NCI-H1436 (cell line): ENCODE measurements around the gene HTD2.

ENCODE experiments used
- DNase-seq: peaks from one replicate; lab custom pipeline; 2025; lab: John Stamatoyannopoulos, UW

The HTD2 gene

GRCh38 chr3:58358808-58359207 lies 52.5 kb downstream of the HTD2 start:
- DNase-seq = no peak

DNA sequence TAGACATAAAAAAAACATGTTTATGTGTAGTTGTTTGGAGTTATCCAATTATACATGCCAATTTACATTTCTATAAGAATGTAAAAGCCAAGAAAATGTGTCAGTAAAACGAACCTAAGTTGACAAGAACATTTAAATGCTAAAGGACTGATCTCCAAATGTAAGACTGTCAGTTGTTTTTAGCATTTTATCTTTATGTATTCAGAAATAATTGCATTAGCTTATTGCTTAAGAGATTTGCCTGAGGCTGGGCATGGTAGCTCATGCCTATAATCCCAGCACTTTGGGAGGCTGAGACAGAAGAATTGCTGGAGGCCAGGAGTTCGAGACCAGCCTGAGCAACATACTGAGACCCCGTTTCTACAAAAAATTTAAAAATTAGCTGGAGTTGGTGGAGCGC lies 53.3 kb downstream of the HTD2 start:
- DNase-seq = no peak

GRCh38 chr3:58361866-58362265 lies 55.5 kb downstream of the HTD2 start:
- DNase-seq = no peak

DNA sequence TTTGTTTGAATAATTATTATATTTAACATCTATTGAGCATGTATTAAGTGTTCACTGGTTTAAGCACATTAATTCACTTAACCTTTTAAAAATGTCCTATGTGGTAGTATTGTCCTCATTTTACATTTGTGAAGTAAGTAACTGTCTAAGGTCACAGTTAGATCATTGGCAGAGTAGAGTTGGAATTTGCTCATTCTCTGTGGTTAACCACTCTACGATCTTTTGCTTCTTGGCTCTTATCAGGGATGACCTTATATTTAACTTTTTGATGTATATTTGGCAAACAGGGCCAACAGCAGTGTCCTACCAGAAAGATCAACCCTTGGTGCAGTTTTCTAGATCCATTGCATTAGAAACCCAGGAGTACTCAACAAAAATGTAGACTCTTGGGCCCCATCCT lies 60.4 kb downstream of the HTD2 start:
- DNase-seq = no peak

- no peak for DNase-seq
Observed at GRCh38 chr3:58369038-58369437, 62.7 kb downstream of the HTD2 start.
